GM19328 (cell line): Measurements from ENCODE around the gene EXOC2.
"Not testable (repeated sequence)": the region's sequence is repeated elsewhere in the genome, so short reads cannot be mapped to it uniquely, and the experiment has no call there.

Experiments used
- ATAC-seq: cut with Tn5 transposase; IDR thresholded peaks from one replicate; pipeline ENCODE4 v1.9.1; 2021; ENCODE audit warnings: mild to moderate bottlenecking, moderate library complexity; ENCODE audit not compliant: unreplicated experiment

The EXOC2 gene

DNA sequence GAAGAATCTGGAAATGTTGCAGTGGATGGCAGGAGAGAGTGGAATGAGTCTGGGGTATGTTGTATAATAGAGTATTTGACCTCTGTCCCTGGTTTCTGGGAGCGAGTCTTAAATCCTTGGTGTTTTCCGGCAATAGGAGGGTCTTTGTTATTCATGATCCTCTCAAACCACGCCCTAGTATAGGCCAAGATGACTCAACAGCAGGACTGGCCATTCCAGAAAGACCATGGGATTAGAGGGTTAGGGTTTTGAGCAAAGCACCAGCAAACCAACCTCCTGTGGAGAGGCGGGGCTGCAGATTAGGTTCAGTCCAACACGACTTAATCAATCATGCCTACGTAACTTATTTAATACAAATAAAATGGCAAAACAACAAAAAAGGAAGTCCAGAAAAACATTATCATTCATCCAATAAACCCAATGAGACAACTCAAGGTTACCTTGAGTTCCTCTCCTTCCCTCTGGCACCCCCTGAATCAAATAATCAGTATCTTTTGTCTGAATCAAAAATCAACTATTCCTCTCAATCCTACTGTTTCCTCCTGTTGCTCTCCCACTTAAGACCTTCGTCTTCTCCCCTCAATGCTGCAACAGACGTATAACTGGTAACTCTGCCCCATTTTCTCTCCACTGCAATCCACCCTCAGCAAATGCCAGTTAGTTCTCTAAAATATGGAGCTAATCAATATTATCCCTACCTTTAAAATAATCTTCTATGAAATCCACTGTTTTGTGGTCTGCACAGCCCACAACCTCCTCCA lies 51.5 kb downstream of the EXOC2 start:
- ATAC-seq, result no peak

DNA sequence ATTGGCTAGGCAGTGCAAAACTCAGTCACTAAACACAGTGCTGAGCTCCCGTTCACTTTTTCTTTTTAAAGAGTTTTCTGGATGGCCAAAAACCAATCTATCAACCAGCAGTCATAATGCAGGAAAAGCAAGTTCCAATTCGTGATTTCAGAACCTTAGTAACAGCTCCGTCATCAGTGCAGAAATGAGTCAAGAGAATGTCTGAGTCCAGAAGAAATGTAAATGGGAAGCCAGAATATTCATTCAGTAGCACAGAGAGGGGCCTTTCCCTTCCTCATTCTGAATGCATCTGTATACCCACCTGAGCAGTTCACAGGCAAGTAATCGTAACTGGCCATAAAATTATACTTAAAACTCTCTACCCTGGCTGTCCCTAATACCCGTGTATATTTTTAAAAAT lies 56.5 kb downstream of the EXOC2 start:
- ATAC-seq, result no peak

DNA sequence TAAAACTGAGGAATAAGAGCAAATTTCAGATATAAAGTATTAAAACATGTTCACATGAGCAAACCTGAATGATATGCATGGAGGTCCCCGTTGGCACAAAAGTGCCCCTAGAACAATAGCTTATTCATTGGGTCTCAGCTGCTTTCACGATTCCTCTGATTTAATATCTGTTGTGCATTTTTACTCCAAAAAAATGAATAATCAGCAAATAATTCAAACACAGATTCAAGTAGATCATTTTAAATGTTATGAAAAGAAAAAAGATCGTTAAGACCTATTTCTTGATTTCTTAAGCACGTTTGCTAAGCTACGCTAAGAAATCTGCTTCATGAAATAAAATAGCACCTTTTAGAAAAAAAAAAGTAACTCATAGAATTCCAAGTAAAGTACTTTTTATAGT lies 57.7 kb downstream of the EXOC2 start:
- no peak for ATAC-seq

DNA sequence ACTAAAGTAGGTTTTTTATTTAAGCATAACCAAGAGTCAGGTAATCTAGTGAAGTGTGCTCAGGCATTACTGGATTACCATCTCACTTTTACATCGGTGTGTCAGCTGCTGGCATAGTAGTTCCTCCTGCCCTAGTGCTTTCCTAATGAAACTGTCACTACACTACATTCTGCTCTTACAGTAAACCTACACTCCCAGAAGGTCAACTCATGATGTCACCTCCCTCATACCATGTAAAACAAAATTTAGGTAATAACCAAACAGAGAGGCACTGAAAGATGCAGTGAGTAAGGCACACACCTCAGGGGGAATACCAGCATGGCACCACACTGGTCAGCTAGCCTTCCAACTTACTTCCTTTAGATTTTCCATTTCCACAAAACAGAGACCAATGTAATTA lies 59.3 kb downstream of the EXOC2 start:
- no peak for ATAC-seq

DNA sequence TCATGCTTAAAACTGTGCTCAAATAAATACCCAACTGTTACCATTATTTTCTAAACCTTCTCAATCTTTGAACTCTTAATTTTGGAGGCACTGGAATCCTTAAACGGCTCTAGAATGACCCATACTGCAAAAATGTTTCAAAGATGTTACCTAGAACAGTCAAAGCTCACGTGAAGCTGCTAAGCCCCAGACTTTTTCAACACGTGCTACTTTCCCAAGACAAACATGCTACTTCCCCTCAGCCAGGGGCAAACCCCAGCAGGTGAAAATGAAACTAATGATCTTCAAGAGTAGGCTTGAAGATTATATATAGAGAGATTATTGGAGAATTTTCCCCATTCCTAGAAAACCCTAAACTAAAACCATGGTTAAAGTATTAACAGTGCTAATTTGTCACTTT lies 64.2 kb downstream of the EXOC2 start:
- ATAC-seq, result no peak

DNA sequence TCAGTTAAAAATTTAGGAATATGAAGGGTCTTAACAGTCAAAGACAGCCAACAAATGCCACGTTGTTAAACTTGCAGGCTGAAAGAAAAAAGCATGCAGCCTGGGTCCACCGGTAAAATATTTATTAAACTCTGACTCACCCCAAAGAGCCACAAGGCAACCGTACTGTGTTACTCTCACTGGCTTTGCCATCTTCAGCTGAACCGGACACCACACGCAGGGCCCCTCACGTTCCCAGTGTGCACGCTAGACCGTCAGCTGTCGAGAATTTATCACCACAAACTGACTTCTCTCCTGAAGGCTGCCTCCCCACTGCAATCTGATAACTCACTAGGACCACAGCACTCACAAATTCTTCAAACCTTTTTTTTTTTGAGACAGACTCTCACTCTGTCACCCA lies 66.7 kb downstream of the EXOC2 start:
- ATAC-seq, result no peak

DNA sequence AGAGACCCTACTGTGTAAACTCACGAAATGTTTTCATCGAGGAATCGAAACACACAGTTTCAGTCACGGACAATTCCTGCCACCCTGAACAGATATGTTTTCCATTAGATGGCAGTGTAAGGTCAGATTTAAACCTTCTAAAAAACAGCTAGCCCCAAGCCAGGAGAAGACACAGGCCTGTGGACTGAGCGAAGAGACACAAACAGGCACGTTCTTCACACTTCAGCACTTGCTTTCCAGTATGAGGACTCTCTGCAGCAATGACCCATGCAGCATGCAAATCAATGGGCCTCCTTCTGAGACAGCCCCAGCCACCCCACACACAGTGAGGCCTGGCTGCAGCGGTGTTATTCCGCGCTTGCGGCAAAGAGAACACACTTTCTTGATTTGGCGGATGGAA lies 68.0 kb downstream of the EXOC2 start:
- no peak for ATAC-seq

DNA sequence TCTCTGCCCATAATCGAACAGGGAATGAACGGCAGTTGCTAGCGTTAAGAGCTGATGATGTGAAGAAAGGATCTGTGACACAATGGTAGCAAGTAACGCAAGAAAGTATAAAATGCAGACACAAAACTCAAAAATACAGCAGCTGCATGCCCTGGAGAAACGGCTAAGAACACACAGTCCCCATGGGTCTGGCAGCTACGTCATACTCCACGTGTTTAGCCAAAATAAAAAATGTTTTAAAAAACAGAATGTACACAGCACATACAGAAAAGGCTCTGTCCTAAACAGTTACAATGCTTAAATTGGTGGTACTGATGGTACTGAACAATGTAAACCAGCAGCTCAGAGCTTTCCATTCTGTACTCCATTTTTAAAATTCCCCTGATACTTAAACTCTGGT lies 70.5 kb downstream of the EXOC2 start:
- no peak for ATAC-seq

DNA sequence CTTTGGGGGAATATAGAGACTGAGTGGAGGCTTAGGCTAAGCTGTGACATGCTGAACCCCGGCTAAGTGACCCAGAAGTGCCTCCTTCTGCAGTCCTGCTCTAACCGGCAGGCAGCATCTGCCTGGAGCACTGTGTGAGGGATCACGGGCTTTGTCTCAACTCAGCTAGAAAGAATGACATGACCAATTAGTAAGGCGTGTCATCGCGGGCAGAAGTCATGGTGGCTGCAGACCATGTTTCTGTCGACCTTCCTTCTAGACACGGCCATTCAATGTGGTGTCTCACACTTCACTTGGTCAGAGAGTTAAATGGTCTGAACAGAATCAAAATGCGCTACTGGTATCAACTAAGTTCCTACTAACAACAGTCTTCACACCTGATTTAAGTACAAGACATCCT lies 71.0 kb downstream of the EXOC2 start:
- ATAC-seq, result no peak

DNA sequence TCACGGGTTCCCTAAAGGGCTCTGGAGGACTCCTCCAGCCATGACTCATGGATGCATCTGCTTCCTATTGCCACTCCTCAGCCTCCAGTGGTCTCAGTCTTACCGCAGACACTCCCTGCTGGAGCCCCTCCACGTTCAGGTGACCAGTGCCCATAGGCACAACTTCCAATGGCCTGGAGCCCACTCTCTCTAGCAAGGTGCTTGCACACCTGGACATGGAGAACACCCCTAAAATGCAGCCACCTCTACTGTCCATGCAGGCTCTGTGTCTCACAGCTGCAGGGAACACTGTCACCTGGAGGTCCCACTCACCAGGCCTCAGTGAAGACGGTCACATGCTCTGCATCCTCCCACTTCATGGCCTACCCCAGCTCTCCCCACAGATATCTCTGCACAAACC lies 72.0 kb downstream of the EXOC2 start:
- no peak for ATAC-seq

DNA sequence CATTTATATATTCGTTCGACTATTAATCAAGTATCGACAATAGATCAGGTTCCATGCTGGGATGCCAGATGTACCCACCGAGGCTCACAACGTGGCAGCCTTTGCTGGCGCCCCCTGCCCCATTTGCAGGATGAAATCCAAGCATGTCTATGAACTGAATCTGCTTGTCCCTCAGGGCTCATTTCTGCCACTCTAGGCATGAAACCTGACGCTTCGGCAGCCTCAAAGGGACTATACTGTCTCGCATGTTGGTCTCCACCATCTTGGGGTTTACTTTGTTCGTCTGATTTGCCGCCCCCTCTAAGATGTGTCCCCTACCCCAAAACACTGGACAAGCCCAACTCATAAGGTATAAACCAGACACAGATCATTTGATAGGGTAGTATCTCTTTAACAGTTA lies 72.8 kb downstream of the EXOC2 start:
- ATAC-seq, result no peak

DNA sequence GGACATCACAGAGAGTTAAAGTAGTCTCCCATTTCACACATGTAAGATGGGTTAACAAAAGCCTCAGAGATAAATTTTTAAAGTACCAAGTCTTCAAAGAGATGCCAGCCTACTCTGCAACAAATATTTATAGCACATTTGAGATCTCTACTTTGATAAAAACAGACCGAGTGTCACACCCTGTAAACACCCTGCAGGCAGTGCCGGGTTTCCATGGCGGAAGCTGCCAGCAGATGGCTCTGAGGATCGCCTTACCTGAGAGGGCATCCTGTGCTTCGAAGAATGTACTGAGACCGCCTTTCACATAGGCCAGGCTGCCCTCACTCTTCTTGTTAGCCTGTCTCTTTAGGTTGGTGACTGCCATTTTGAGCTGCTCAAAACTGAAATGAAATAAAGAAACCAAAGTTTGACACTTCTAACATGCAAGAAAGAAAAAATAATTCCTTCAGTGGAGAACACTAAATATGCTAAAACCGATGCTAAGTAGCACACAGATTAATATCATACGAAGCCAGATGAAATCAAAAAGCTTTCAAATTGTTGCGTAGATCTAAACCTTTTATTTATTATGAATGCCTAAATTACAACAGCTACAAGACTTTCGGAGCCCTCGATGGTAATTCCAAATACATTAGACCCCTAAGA lies 75.4 kb downstream of the EXOC2 start:
- ATAC-seq, result no peak

DNA sequence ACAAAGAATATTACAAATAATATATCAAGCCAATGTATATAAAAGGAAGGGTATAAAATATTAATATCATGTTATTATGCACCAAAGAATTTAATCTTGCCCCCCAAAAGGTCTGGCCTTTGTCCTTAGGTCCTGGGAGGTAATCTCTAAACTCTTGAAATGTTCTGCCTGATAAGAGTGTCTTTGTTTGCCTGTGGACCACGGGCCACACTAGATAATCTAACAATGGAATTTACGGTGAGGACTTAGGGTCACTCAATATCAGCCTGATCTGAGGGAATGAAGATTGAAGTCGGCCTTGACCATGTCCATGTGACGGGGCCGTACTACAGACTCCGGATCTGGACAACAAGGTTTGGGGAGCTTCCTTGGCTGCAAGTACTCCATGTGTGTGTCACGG lies 79.0 kb downstream of the EXOC2 start:
- ATAC-seq, result no peak

DNA sequence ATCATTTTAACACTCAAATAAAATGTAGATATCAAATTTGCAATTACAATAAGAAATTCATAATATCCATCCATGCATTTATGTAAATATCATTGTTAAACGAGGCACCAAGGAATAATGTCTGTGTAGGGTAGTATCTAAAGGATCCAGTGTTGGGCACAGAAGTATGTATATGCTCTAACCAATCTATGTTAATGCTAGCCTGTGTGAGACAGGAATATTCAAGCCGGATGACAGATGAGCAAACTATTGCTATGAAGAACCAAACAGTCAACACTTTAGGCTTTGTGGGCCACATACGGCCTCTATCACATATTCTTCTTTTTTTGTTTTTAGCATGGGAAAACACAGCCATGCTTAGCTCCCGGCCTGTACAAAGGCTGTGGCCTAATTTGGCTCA lies 81.0 kb downstream of the EXOC2 start:
- ATAC-seq, result no peak

DNA sequence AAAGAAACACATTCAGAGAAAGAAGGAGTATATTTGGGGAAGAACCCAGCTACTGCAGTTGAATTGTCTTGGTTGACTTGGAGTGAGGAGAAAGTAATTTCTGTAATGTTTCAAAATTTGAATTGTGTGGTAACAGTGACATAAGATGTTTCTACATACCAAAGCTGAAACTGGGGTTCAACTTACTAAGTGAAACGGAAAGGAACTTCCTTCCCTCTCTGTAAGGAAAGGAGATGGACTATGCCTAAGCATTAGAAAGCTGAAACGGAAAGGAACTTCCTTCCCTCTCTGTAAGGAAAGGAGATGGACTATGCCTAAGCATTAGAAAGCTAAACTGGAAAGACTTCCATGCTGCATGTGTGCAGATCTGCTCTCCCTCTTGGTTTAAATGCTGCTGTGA lies 82.1 kb downstream of the EXOC2 start:
- ATAC-seq, result no peak

DNA sequence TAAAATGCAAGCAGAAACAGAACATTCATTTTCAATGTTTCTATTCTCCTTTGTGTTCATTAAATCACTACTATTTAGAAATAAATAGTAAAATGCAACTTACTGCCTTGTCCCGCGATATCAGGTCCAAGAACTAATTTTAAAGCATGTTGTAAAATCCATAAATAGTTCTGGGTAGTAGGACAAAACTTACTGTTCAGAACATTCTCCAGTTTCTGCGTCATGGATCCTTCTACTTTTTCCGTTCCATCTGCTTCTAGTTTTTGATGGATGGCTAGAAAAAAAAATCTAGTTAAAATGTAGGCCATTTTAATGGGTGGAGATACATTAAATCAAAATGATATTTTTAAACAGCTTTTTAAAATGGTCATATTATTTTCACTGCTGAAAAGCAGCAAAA lies 83.0 kb downstream of the EXOC2 start:
- no peak for ATAC-seq

DNA sequence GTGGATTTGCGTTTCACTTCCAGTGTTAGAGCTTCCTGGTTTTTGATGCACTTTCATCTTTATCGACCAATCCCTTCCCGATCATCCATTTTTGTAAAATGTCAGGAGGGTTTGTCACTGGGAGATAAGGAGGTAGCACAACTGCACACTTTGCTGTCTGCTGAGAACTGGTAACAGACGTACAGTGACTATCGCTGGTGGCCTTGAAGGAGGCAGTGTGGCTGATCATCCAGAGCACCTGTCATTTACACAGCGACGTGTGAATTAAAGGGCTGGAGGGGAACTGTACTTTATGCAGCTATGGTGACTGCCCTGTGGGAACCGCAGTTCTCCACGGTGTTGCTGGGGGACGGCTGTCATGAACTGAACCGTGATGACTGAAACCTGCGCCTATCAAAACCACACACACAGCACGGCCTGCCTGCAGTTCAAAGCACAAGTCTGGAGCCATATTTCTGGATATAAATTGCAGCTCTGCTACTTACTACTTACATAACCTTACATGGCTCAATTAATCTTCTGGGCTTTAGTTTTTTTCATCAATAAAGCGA lies 86.0 kb downstream of the EXOC2 start:
- no peak for ATAC-seq

DNA sequence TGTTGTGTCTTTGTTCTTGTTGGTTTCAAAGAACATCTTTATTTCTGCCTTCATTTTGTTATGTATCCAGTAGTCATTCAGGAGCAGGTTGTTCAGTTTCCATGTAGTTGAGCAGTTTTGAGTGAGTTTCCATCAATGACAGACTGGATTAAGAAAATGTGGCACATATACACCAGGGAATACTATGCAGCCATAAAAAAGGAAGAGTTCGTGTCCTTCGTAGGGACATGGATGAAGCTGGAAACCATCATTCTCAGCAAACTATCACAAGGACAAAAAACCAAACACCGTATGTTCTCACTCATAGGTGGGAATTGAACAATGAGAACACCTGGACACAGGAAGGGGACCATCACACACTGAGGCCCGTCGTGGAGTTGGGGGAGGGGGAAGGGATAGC lies 87.0 kb downstream of the EXOC2 start:
- ATAC-seq, result not testable (repeated sequence)

DNA sequence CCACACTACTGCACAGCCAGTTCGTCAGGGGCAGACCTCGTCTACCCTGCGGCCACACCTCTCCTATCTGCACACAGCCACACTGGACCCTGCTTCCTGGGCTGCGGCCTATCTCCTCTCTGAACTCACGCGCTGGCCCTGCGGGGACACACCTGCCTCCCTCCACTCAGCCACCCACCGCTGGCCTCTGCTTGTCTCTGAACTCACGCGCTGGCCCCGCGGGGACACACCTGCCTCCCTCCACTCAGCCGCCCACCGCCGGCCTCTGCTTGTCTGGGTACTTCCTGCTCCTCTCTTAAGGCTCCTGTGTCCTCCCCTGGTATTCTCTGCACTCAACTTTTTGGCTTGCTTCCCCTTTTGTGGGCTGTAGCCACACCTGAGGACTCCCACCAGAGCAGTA lies 88.4 kb downstream of the EXOC2 start:
- no peak for ATAC-seq

DNA sequence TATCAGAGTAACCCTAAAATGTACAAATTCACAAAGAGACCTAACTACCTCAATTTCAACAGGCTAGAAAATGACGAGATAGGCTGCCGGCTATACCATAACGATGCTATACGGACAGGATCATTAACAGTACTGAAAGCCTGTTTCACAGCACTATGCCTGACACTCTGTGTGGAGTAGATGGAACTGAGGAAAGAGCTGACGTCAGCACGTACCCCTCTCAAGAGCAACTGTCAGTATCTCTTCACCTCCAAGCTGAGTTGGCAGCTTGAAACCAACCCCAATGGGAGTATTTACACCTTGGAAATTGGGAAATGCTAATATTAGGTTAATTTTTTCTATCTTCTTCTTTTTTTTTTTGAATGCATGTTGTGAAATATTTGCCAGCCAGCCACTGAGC lies 89.7 kb downstream of the EXOC2 start:
- ATAC-seq, result no peak

DNA sequence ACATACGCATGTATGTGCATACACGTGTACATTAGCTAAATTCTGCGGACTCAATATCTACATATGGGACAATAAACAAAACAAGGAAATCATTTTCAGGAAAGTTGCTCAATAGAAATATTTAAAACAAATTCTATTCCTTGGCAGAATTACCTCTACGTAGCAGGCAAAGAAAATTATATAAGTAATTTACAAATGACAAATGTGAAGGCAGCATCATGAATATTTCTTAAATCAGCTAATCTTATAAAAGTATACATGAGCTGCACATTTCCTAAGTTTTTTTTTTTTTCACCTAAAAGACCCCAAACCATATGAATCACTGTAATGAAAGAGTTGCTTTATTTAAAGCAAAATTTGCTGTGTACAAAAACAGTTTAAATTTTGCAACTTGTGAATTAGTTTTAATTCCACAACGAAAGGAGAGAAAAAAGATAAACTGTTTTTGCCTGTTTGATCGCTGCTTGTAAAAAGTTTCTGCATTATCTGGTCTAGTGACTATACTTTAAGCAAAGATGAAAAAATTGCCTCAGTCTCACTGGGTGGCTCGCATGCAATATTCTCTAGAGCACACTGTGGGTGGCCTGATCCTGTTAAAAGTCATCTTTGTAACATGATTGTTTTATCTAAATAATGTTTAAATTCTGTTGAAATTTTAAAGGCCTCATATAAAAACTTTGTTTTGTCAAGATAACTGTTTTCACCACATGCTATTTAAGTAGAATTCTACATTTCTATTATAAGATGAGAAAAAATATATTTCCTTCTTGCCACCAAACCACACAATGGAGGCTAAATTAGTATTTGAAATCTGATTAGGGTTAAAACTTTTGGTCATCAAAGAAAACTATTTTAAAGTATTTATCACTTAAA lies 93.1 kb downstream of the EXOC2 start:
- ATAC-seq, result no peak

DNA sequence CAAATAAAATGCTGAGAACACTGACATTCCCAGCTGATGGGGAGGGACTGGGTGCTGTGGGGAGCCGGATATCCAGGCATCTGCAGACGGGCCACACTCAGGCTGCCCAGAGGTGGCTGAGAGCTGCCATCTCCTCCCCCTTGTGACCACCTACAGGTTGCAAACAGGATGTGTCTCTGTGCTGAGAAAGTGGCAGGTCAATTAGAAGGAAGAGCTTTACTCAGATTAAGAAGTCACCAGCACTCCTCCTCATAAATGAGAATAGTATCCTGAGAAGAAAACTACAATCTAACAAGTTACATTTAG lies 99.1 kb downstream of the EXOC2 start:
- no peak for ATAC-seq
